PC-3 (cell line): ENCODE measurements around the gene ST6GALNAC6. TPM values are rescaled to one million over a fixed set of nuclear protein-coding genes. Genes with fewer than 3 reads are reported as not detected.

Experiments
- ATAC-seq: fragments of 200-7000 bp; cut with Tn5 transposase; 2 replicates; pipeline ENCODE4 v1.9.1; 2020; ENCODE audit warnings: mild to moderate bottlenecking, moderate library complexity
- BruUV-seq: library from RNA; stranded (reverse); fragments of 400-500 nt; replicated peaks from 2 replicates; lab custom pipeline; 2021; lab: Mats Ljungman, UMichigan
- CTCF ChIA-PET: fragments of 300-600 bp; sonication (Branson Sonifier 250); formaldehyde crosslinking; loops from one replicate; lab custom pipeline; 2022; ENCODE audit warnings: antibody characterized with exemption; lab: Charles Lee
- POLR2A ChIA-PET: fragments of 300-600 bp; sonication (Branson Sonifier 250); formaldehyde crosslinking; loops from one replicate; lab custom pipeline; 2022; ENCODE audit warnings: antibody characterized with exemption; ENCODE audit not compliant: unreplicated experiment; lab: Charles Lee
- DNase-seq: peaks from one replicate; pipeline ENCODE4 v3.0.0-alpha.2; 2015
- H2AFZ ChIP-seq: fragments of 300-600 bp; sonication (generic); 2 replicates; pipeline ENCODE4 v1.6.0; 2016; ENCODE audit warnings: antibody characterized with exemption, low read length
- H3F3A ChIP-seq: fragments of 300-600 bp; sonication (generic); one replicate; pipeline ENCODE4 v1.6.0; 2017; ENCODE audit warnings: antibody characterized with exemption, low read length, control low read depth, mild to moderate bottlenecking; ENCODE audit not compliant: unreplicated experiment
- H3K27ac ChIP-seq: fragments of 300-600 bp; sonication (generic); 2 replicates; pipeline ENCODE4 v1.5.1; 2016; ENCODE audit warnings: mild to moderate bottlenecking, low read length
- H3K27me3 ChIP-seq: fragments of 300-600 bp; sonication (generic); 2 replicates; pipeline ENCODE4 v1.6.1; 2016; ENCODE audit warnings: low read length, mixed read lengths
- H3K36me3 ChIP-seq: fragments of 300-600 bp; sonication (generic); 2 replicates; pipeline ENCODE4 v1.6.1; 2016; ENCODE audit warnings: low read depth, mixed run types, low read length, mixed read lengths
- H3K4me1 ChIP-seq: fragments of 300-600 bp; sonication (generic); 2 replicates; pipeline ENCODE4 v1.5.1; 2016; ENCODE audit warnings: low read length; ENCODE audit not compliant: insufficient read depth
- H3K4me2 ChIP-seq: fragments of 300-600 bp; sonication (generic); 2 replicates; pipeline ENCODE4 v1.6.0; 2016; ENCODE audit warnings: low read length
- H3K4me3 ChIP-seq: fragments of 300-600 bp; sonication (generic); 2 replicates; pipeline ENCODE4 v1.5.1; 2016; ENCODE audit warnings: mild to moderate bottlenecking, low read length, mixed read lengths
- H3K79me2 ChIP-seq: fragments of 300-600 bp; sonication (generic); 2 replicates; pipeline ENCODE4 v1.6.1; 2017; ENCODE audit warnings: low read length, mixed read lengths
- H3K9ac ChIP-seq: fragments of 300-600 bp; sonication (generic); 2 replicates; pipeline ENCODE4 v1.6.0; 2016; ENCODE audit warnings: mild to moderate bottlenecking, low read length
- H3K9me2 ChIP-seq: fragments of 300-600 bp; sonication (generic); replicated peaks from 2 replicates; pipeline ENCODE4 v1.6.1; 2016; ENCODE audit warnings: mixed run types, low read length, mixed read lengths
- H3K9me3 ChIP-seq: fragments of 300-600 bp; sonication (generic); 2 replicates; pipeline ENCODE4 v1.6.1; 2016; ENCODE audit warnings: low read length, mixed read lengths
- H4K20me1 ChIP-seq: fragments of 300-600 bp; sonication (generic); 2 replicates; pipeline ENCODE4 v1.6.1; 2016; ENCODE audit warnings: low read length, mixed read lengths
- EZH2 ChIP-seq: fragments of 300-600 bp; sonication (generic); IDR thresholded peaks from one replicate; pipeline ENCODE4 v1.6.1; 2017; ENCODE audit warnings: antibody characterized with exemption, mild to moderate bottlenecking, low read length; ENCODE audit not compliant: unreplicated experiment
- EZH2phosphoT487 ChIP-seq: fragments of 300-600 bp; sonication (generic); IDR thresholded peaks from 2 replicates; pipeline ENCODE4 v1.6.1; 2018; ENCODE audit warnings: mild to moderate bottlenecking, antibody characterized with exemption, low read length, borderline replicate concordance
- intact Hi-C: fragments of 100-400 bp; cut with micrococcal nuclease; formaldehyde crosslinking; loops from 2 replicates; pipeline ENCODE4 v1.9.0; 2023
- total RNA-seq: library from RNA; depleted of rRNA; stranded (reverse); fragments of >200 nt; gene quantifications from 2 replicates; pipeline ENCODE4 v1.2.3, GENCODE V29; 2014
- TF ChIP-seq, protein P1 (sequence below): fragments of 300-600 bp; sonication (generic); conservative IDR thresholded peaks from 2 replicates; pipeline ENCODE4 v1.5.1; 2017; ENCODE audit warnings: antibody characterized with exemption, low read depth, mild to moderate bottlenecking, low read length

ST6GALNAC6 gene
- total RNA-seq, 1 experiment from 2014 or later: 14.5 TPM

GRCh38 chr9:127876026-127876763 is 23.2 kb downstream of the ST6GALNAC6 start:
- BruUV-seq: no TSS peak
- Histone ChIP-seq H3K9me3 (no peaks in the 10 kb centered on the region), H3K36me3 (no peaks in the 10 kb centered on the region), H3K9me2 (no peaks in the 10 kb centered on the region), H3F3A (no peaks in the 10 kb centered on the region), H3K4me2 (peak overlapping the region; percentile 94; the same call in 1 of the 2 replicates), H2AFZ (no peak overlapping the region), H3K27ac (no peak overlapping the region), H3K79me2 (peaks cover 16% of the 10 kb centered on the region), H3K9ac (no peak overlapping the region), H3K4me1 (peaks cover 17% of the 10 kb centered on the region), H4K20me1 (no peaks in the 10 kb centered on the region), H3K4me3 (peak overlapping the region; percentile 77; the same call in 1 of the 2 replicates), H3K27me3 (no peaks in the 10 kb centered on the region)
- POLR2A ChIA-PET: no interaction called here
- TF ChIP-seq, protein P1, sequence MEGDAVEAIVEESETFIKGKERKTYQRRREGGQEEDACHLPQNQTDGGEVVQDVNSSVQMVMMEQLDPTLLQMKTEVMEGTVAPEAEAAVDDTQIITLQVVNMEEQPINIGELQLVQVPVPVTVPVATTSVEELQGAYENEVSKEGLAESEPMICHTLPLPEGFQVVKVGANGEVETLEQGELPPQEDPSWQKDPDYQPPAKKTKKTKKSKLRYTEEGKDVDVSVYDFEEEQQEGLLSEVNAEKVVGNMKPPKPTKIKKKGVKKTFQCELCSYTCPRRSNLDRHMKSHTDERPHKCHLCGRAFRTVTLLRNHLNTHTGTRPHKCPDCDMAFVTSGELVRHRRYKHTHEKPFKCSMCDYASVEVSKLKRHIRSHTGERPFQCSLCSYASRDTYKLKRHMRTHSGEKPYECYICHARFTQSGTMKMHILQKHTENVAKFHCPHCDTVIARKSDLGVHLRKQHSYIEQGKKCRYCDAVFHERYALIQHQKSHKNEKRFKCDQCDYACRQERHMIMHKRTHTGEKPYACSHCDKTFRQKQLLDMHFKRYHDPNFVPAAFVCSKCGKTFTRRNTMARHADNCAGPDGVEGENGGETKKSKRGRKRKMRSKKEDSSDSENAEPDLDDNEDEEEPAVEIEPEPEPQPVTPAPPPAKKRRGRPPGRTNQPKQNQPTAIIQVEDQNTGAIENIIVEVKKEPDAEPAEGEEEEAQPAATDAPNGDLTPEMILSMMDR: no peak
- TF ChIP-seq EZH2 (no peak), EZH2phosphoT487 (no peak)
- DNase-seq (no peak), ATAC-seq (no peak)
- intact Hi-C loops: loop anchor here (5.0 kb wide), 1 partner anchor 41 kb away; the partner anchor contains the start of gene ST6GALNAC4
- CTCF ChIA-PET: no interaction called here

DNA sequence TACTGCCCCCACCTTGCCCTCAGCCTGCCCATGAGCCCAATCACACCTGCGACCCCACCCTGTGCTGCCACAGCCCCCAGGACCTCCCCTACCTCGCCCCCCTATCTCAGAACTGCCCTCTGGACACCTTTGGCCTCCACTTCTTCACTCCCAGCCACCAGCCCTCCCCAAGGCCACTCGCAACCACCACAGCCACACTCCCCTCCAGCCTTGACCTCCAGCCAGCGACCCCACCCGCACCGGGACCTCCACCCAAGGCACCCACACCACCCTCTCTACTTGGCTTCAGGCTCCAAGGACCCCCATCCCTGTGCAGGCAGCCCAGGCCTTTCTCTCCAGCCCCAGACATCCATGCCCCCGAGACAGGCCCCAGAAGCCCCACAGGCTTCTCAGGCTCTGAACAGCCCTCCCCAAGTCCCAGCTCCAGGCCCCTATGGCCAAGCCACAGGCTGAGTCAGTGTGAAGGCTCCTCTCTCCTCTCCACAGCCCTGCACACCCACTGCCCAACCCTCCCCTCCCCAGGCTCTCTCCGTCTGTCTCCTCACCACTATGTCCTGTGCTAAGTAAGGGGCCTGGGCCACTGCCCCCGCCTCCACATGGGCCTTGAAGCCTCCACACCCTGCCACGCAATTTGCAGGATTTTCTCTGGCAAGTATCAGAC is 24.0 kb downstream of the ST6GALNAC6 start:
- BruUV-seq: no TSS peak
- intact Hi-C loops: loop anchor here (5.0 kb wide), 1 partner anchor 42 kb away; the partner anchor contains the start of gene ST6GALNAC4
- H3K4me3 ChIP-seq: no peak overlapping the region
- no peaks in the 10 kb centered on the region for H3K27me3 ChIP-seq
- POLR2A ChIA-PET: no interaction called here
- no peak for DNase-seq
- peaks cover 16% of the 10 kb centered on the region for H3K79me2 ChIP-seq
- peaks cover 17% of the 10 kb centered on the region for H3K4me1 ChIP-seq
- H3K9ac ChIP-seq: no peak overlapping the region
- no peak overlapping the region for H2AFZ ChIP-seq
- no peaks in the 10 kb centered on the region for H4K20me1 ChIP-seq
- CTCF ChIA-PET: no interaction called here
- TF ChIP-seq EZH2phosphoT487 (no peak), EZH2 (no peak)
- TF ChIP-seq, protein P1: no peak
- H3K9me3 ChIP-seq: no peaks in the 10 kb centered on the region
- H3K27ac ChIP-seq: no peak overlapping the region
- no peaks in the 10 kb centered on the region for H3F3A ChIP-seq
- peak overlapping the region; percentile 67; the same call in 1 of the 2 replicates for H3K4me2 ChIP-seq
- no peaks in the 10 kb centered on the region for H3K36me3 ChIP-seq
- no peaks in the 10 kb centered on the region for H3K9me2 ChIP-seq
- ATAC-seq: no peak
